Stimulated activated CD8-positive, alpha-beta memory T cell treated with anti-CD3 and anti-CD28 coated beads, Interleukin-12 subunit alpha, Interleukin-12 subunit beta, amount 100 ng/mL, for 4 hours (primary cell): ENCODE data around the gene TNRC6A.
"Not testable (repeated sequence)": the region's sequence is repeated elsewhere in the genome, so short reads cannot be mapped to it uniquely, and the experiment has no call there.

Source experiments
- DNase-seq: peaks from one replicate; pipeline ENCODE4 v3.0.0-alpha.2; 2020; ENCODE audit warnings: low read depth

Gene TNRC6A

DNA sequence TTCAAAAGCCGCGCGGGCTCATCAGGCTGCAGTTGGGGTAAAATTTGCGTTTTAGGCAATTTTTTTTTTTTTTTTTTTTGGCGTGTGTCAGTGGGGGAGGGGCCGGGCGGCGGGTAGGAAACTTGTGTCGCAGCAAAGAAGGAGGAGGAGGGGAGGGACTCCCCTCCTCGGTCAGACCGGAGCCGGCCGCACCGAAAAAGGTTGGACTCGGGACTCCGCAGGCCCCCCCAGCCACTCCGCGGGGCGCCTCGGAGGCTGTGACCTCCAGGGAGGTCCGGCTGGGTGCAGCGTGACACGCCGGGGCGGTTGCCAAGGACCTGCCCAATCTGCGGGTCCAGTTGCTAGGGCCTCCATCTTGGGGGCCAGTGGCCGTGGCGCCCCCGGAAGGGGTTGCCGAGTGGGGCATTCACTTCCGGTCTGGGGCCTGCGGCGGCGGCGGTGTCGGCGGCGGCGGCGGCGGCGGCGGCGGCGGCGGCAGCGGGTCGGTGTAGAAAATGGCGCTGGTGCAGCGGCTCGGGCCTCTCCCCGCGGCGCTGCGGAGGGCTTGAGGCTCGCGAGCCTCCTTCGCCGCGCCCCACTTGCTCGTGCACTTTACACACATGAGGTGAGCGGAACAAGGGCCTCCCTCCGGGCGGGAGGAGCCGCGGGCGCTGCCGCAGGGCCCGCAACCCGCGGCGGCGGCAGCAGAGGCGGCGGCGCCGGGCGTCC is at the start of gene TNRC6A:
Gene TNRC6A, plus strand, starts transcription at position 409 of the 708 bp plus-strand sequence. Its CDS starts 191 bp downstream, at position 600.
- DNase-seq: peak; percentile 75

- no peak for DNase-seq
These were observed 47.7 kb upstream of the TNRC6A start for GRCh38 chr16:24681793-24682192.

GRCh38 chr16:24683250-24683649 is 46.2 kb upstream of the TNRC6A start:
- DNase-seq: no peak

DNA sequence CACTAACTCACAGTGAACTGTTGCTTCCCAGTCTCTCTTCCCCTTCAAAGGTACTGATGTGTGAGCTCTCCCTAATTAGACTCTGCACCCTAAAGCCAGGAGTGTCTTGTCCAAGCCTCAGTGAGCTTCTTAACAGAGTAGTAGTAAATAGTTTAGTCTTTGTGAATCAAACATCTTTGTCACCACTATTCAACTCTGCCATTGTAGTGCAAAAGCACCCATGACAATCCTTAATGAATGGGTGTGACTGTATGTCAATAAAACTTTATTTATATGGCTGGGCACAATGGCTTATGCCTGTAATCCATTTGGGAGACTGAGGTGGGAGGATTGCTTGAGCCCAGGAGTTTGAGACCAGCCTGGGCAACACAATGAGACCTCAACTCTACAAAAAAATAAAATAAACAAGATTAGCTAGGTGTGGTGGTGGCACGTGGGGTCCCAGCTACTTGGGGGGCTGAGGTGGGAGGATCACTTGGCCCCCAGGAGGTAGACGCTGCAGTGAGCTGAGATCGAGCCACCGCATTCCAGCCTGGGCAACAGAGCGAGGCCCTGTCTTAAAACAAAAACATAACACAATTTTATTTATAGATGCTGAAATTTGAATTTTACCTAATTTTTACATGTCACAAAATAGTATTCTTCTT is 45.5 kb upstream of the TNRC6A start:
- DNase-seq: no peak

- DNase-seq: no peak
These were observed 43.7 kb upstream of the TNRC6A start for GRCh38 chr16:24685539-24686432.

DNA sequence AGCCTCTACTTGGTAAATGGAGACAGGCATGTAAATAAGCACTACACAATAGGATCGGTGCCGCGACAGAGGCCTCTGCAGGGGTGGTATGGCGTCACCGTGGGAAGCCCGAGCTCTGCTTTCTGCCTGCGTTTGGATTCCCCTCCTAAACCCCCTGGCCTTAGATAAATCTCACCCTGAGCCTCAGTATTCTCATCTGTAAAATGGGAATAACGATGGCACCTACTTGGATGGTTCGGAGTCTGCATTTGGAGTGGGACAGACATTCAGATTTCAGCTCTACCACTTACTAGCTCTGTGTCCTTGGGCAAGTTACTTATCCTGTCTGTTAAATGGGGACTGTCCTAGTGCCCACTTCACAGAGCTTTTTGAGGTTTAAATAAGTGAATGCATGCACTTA is 42.8 kb upstream of the TNRC6A start:
- DNase-seq: no peak

GRCh38 chr16:24688359-24688758 is 41.1 kb upstream of the TNRC6A start:
- DNase-seq: no peak

DNA sequence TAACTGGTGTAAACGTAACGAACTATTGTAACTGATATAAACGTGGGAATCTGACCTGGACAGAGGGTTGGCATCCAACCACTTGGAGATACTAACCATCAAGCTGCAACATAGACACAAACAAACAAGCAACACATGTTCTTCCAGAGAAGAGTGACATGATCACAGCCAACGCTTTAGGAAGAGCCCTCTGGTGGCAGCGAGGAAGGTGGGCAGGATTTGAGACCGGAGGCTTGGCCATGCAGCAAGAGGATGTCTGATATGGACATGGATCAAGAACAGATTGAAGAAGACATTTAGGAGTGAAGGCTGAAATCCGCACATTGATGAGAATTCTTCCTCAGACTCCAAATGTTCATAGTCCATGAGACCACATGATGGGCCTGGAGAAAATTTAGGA is 40.3 kb upstream of the TNRC6A start:
- DNase-seq: no peak

DNA sequence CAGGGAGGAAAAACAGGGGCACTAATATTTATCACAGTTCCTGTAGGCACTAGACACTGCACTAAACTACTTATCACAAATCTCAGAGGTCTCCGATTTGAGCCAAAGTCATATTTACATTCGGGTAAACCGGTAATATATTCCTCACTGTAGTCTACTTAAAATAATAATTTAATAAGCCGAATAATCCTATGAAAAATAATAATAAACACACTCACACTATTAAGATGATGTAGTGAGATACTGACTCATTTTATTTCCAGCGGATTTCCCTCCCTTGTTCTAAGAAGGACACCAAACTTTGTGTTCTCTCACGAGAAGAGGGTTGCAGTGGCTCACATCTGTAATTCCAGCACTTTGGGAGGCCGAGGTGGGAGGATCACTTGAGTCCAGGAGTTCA is 36.6 kb upstream of the TNRC6A start:
- no peak for DNase-seq

- no peak for DNase-seq
These were observed 34.5 kb upstream of the TNRC6A start for GRCh38 chr16:24694931-24695330.

GRCh38 chr16:24696699-24697098 is 32.8 kb upstream of the TNRC6A start:
- no peak for DNase-seq

GRCh38 chr16:24698308-24698707 is 31.1 kb upstream of the TNRC6A start:
- no peak for DNase-seq

DNA sequence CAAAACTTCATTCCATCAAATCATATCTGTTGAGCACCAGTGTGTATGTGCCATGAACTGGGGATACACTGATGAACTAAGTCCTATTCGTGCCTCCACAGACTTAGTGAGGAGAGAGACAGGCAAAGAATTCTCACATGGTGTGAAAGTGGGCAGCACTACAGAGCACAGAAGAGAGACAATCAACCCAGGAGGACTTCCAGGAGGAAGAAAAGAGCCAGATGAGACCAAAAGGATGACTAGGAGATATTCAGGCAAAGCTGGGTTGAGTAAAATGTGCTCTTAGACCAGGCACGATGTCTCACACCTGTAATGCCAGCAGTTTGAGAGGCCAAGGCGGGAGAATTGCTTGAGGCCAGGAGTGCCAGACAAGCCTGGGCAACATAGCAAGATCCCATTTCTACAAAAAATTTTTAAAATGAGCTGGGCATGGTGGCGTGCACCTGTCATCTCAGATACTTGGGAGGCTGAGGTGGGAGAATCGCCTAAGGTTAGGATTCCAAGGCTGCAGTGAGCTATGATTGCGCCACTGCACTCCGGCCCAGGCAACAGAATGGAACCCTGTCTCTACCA is 30.2 kb upstream of the TNRC6A start:
- no peak for DNase-seq

- DNase-seq: no peak
These were observed 28.7 kb upstream of the TNRC6A start for GRCh38 chr16:24700549-24701392.

DNA sequence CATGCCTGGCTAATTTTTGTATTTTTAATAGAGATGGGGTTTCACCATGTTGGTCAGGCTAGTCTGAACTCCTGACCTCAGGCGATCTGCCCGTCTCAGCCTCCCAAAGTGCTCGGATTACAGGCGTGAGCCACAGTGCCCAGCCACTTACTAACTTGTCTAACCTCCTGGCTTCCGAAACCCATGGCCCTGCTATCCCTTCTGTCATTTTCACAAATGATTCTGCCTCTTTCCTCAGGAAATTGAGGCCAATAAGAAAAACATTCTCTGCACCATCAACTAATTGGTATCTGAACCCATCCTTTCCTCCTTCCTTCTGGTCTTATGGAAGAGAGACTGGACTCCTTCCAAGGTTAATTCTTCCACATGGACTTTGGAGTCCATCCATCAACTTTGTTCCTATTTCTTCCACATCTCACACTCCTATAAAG is 27.9 kb upstream of the TNRC6A start:
- DNase-seq: no peak

- not testable (repeated sequence) for DNase-seq
These were observed 21.7 kb upstream of the TNRC6A start for GRCh38 chr16:24707760-24708159.

GRCh38 chr16:24713379-24713778 is 16.1 kb upstream of the TNRC6A start:
- DNase-seq: no peak

DNA sequence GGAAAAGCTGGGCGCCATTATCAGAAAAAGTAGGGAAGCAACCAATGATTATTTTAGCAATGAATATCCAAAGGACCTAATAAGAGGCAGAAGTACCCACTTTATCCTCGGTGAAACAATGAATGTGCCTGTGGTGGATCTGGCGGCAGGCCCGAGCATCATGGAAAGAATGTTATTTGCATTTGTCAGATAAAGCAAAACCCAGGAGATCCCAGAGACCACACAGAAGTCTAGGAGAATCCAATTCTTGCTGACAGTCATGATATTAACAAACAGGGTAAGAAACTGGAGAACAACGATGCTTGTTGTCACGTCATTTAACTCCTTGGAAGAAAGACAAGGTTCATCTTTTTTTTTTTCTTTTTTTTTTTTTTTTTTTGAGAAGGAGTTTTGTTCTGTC is 12.0 kb upstream of the TNRC6A start:
- DNase-seq: no peak

DNA sequence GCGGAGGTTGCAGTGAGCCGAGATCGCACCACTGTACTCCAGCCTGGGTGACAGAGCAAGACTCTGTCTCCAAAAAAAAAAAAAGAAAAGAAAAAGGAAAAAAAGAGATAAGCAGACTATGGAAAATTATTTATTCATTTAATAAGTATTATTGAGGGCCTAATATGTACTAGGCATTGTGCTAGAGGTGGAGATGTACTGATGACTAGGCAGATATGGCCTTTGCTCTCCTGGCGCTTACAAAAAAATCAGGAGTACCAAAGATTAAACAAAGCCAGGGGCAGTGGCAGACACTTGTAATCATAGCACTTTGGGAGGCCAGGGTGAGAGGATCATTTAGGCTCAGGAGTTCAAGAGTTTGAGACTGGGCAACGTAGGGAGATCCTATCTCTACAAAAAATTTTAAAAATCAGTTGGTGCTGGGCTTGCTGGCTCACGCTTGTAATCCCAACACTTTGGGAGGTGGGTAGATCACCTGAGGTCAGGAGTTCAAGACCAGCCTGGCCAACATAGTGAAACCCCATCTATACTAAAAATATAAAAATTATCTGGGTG is 10.4 kb upstream of the TNRC6A start:
- DNase-seq: no peak

DNA sequence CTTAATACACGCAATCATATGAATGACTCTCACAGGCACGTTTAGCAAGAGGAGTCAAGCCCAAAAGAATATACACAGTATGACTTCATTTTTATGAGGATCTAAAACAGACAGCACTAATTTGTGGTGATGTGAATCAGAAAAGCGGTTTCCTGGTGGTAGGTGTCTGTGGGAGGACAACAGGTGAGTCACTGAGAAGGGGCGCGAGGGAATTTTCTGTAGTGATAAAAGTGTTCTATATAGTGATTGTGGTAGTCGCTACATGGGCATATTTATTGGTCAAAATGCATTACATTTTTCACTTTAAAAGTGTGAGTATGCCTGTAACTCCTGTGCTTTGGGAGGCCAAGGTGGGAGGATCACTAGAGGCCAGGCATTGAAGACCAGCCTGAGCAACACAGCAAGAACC is 7.6 kb upstream of the TNRC6A start:
- no peak for DNase-seq

DNA sequence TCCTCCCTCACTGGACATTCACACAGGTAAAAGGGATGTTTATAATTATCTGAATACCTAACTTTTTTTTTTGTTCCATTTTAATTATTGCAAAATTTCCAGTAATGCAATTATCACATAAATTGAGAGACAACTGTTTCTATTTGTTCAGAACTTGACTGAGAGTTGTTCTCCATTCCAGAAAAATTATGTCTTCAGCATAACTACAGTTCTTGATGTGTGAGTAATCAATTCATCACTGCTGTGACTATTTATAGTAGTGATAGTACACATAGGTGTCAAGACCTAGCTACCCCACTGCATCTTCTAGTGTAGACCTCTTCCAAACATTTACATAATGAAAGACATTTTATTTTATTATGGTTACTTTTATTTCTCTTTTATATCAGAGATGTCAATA is 5.8 kb upstream of the TNRC6A start:
- no peak for DNase-seq
